Activated T-cell treated with anti-CD3 and anti-CD28 coated beads, Interleukin-2, amount 50 U/mL, for 1 hour (primary cell): ENCODE data around the gene CBR3.
"Not testable (repeated sequence)": the region's sequence is repeated elsewhere in the genome, so short reads cannot be mapped to it uniquely, and the experiment has no call there.

Experiments used
- DNase-seq: peaks from one replicate; pipeline ENCODE4 v3.0.0-alpha.2; 2020

Gene CBR3

DNA sequence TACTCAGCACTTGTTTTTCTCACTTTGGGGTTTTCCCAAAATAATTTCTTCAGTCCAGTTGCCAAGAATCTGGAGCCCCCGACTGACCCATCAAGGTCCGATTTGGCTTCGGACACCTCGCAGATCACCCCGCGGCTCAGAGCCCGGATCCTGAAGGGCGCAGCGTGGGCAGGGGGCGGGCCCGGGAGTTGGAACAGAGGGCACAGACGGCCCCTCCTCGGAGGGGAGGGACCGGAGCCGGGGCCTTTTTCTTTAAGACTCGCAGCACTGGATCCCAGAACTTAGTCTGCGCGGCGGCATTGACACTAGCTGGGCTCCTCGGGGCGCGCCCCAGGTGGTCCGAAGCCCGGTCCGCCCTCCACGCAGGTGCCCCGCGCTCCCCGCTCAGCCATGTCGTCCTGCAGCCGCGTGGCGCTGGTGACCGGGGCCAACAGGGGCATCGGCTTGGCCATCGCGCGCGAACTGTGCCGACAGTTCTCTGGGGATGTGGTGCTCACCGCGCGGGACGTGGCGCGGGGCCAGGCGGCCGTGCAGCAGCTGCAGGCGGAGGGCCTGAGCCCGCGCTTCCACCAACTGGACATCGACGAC is at the start of gene CBR3:
TSS of gene CBR3 (plus strand) at position 277 of the 588 bp plus-strand sequence. CDS start at position 391, 114 bp downstream.
- DNase-seq = peak; percentile 58

DNA sequence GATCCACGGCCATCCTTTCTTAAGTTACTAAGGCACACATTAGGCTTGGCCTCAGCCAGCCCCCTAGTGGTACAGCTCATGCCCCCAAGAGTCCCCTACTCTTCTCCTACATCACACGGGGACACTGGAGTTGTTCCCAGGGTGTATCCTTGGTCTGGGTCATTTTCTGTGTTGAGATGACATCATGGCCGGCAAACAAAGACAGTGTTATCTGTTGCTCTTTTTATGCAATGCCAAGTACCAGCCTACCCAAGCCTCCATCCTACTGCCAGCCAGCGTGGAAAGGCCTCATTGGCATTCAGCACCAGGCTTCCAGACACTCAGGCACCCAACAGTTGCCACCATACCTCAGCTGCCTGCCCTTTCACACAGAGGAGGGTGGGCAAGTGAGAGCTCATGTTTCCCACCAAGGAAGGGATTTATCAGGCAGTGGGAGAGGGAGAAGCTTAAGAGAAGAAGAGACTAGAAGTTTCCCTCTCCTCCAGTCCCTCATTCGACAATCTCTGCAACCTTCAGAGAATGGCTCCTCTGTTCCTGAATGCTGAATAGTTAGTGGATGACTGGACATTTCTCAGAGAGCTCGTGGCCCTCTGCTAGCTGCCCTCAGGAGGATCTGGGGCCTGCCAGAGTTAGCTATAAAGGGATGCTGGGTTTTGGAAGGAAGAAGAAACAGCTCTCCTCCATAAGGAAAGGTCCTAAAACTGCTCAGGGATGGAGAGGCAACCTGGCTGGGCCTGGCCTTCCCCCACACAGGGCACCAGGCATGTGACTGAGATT is 47.3 kb upstream of the CBR3 start:
- no peak for DNase-seq

DNA sequence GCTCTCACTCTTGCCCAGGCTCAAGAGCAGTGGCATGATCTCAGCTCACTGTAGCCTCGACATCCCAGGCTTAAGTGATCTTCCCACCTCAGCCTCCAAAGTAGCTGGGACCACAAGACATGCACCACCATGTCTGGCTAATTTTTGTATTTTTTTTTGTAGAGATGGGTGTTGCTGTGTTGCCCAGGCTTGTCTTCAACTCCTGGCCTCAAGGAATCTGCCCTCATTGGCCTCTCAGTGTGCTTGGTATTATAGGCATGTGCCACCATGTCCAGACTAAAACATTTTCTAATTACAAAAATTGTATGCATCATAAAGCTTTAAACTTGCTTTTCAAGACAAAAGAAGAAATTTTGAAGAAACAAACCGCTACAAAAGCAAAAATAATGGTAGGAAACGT is 44.9 kb upstream of the CBR3 start:
- no peak for DNase-seq

DNA sequence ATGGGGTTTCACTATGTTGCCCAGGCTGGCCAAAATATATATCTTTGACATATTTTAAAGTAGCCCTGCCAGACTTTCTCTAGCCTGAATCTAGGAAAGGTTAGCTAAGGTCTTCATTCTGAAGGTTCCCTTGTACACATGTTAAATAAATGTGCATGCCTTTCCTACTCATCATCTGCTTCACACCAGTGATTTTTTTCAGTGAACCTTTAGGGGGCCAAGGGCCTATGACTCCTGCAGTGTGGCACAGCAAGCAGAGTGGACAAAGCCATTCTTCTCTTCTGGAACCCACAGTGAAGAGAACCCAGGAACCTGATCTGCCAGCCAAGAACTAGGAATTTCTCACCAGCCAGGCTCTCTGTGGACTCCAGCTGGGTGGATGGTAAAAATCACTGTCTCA is 42.2 kb upstream of the CBR3 start:
- no peak for DNase-seq

DNA sequence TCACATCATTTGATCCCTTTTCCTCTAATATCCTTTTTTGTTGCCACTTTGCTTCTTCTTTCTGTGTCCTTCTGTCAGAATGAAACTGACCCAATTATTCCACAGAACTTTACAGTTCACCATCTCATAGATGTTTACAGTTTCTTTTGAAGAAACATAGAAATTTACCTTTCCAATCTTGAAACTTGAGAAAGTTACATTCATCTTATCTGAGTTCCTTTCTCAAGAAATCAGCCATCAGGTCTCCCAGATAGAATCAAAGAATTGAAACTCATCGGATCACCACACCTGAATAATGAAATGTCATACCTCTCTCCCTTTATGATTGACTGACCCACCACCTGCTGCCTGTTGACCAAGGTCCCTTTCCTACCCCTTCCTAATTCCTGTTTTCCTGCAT is 41.4 kb upstream of the CBR3 start:
- DNase-seq = no peak

DNA sequence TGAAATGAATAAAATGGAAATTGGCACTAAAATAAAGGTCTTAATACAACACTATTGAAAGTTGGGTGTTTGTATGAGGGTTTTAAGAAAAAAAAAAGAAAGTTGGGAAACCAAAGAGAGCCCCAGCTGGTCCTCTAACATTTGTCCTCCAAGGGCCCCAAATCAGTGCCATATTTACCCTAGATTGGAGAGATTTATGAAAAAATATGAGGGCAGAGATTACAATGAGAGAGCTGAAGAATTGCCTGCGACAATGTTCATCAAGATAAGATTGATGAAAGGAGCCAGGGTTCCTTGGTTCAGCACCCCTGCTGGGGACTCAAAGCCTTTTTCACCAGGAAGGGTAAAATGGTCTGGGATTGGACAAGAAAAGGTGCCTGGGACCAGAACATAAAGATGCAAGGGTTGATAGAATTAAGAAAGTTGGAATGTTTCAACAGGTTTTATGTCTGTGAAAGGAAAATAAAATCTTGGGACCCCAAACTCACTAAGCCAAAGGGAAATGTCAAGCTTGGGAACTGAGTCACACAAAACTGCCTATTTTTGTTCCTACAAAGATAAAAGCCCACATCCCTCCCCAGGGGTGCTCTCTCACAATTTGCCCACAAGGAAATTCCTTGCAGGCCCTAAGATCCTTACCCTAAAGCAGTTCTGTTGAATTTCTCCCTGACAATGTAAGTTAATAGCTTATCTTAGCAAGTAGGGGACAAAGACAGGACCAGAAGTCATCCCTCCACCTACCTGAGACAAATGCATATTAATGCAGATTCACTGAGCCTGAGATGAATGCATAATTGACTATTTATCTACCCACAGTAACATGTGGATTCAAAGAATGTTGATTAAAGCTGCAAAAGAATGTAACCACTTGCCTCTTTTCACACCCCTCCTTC is 38.2 kb upstream of the CBR3 start:
- DNase-seq = no peak

DNA sequence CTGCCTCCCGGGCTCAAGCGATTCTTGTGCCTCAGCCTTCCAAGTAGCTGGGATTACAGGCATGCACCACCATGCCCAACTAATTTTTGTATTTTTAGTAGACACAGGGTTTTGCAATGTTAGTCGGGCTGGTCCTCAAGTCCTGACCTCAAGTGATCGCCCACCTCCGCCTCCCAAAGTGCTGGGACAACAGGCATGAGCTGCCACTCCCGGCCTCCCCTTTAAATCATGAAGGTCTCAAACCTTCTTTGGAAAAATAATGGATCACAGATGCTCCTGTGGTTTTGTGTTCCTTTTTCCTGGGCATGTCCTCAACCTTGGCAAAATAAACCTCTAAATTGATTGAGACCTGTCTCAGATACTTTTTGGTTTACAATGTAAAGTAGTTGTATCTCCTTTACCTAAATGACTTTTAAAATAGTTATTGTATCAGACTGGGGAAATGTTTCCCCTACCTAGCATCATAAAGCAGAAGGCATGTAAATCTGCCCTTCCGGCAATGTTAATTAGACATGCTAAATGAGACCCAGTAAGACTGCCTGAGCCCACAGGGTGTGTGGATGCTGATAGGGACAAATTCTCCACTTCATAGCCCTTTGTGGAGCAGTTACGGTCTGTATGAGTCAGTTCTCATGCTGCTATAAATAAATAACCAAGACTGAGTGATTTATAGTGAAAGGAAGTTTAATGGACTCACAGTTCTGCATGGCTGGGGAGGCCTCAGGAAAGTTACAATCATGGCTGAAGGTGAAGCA is 37.3 kb upstream of the CBR3 start:
- DNase-seq = no peak

DNA sequence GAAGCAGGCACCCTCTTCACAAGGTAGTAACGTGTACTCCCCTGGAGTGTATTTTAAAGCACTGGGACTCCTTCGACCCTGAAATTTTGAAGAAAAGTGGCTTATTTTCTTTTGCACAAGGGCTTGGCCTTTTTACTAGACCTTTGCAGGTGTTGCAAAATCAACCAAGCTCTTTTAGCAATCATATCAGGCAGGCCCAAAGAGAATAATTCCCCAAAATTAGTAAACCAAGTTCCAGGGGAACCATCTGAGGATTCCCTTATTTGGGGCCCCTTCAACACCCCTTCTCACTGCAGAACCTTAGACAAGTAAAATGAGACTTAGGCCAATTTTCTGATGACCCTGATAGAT is 36.7 kb upstream of the CBR3 start:
- DNase-seq = no peak

DNA sequence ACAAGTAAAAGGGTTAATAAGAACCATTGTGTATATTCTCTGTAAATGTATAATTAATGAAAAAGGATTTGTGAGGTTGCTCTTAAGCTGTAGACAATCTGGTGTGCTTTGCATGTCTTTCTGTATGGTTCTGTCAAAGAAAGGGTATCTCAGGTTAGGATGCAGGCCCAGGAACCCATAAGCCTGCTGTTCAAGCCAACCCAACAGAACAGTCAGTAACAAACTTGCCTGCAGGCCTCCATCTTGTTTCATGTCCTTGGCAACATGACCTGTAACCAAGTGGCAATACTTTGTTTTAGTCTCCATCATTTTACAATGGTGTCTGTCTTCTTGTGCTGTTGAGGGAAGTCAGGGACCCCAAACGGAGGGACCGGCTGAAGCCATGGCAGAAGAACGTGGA is 35.9 kb upstream of the CBR3 start:
- DNase-seq = no peak

DNA sequence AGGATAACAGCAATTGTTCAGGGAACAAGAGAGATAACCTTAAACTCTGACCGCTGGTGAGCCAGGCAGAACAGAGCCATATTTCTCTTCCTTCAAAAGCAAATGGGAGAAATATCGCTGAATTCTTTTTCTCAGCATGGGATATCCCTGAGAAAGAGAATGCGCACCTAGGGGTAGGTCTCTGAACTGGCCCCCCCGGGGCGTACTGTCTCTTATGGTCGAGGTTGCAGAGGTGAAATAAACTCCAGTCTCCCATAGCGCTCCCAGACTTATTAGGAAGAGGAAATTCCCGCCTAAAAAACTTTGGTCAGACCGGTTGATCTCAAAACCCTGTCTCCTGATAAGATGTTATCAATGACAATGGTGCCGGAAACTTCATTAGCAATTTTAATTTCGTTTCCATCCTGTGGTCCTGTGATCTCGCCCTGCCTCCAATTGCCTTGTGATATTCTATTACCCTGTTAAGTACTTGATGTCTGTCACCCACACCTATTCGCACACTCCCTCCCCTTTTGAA is 35.1 kb upstream of the CBR3 start:
- not testable (repeated sequence) for DNase-seq

DNA sequence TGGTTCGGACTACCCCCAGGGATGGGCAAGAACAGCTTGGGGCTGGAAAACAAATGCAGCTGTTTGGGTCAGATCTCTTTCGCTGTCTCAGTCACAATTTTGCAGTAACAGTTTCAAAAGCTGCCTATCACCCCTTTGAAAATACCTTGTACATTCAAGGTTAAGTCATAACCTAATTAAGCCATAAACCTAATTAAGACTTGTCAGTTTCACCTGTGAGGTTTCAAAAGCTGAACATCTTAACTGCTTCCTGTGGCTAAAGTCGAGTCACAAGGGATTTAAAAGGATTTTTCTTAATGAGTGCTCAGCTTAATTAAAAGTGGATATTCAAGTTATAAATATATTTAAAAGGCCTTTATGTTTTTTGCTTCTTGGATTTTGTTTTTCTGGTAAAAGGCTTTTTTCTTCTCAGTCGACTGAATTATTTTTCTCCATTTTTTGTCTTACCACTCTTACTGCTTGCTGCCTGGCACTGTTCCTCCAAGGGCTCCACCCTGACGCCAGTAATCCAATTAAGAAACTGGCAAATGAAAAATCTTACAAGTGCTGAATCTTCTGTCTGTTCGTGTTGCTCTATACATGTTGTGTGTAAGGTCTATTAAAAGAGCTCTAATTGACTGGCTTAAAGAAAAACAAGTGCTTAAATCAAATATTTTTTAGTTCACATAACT is 33.8 kb upstream of the CBR3 start:
- no peak for DNase-seq

DNA sequence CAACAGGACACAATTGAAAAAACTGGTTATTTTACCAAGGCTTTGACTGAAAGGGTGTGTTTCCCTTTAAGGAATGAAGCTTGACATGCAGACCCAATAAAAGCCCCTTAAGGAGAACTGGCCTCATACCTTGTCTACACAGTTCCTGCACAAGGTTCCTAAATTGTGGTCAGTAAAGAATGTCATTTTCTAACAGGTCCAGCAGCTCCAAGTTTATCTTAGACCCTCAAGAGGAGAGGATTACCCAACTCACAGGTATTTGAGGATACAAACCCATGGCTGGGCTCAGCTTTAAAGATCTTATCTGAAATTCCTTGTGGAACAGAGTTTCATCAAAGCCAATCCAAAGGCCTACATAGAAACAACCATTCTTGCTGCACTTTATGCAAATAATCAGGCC is 31.4 kb upstream of the CBR3 start:
- DNase-seq = no peak

DNA sequence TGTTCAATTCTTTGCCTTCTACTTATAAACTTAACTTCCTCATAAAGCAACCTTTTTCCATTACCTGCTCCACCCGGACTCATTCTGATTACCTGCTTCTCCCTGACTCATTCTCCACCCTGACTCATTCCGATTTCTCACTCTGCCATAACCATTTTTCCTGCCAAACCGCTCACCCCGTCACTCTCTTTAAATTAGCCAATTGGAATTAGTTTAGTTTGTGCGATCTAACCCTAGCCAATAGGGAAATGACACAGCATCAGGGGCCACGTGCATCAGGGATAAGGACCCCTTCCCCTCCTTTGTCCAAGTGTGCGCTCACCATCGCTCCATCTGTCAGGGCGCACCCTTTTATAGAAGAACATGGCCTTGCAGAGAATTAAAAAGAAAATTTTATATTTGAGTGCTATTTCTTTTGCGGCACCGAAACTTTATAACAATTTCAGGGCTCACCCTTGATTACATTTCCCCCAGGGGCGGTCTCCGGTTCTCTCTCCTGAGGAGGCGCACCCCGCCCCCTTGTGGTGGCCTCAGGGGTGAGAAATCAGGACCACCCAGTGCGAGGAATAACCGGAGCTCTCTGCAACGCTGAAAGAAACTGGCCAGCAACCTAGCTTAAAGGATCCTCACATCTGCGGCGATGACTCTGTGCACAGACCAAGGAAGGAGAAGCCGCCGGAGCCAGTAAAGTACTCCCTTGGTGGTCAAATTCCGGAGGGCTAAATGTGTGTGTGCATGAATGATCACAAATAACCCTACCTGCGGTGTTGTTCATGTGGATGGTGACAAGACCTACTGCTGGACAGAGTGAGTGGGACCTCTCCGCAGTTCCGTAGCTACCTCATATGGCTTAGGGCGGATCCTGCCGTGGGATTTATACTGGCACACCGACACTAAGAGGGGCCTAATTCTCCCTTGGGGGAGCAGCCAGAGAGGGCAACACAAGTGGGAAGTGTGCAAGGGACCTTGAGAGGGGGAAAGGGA is 30.3 kb upstream of the CBR3 start:
- DNase-seq = peak; percentile 65

DNA sequence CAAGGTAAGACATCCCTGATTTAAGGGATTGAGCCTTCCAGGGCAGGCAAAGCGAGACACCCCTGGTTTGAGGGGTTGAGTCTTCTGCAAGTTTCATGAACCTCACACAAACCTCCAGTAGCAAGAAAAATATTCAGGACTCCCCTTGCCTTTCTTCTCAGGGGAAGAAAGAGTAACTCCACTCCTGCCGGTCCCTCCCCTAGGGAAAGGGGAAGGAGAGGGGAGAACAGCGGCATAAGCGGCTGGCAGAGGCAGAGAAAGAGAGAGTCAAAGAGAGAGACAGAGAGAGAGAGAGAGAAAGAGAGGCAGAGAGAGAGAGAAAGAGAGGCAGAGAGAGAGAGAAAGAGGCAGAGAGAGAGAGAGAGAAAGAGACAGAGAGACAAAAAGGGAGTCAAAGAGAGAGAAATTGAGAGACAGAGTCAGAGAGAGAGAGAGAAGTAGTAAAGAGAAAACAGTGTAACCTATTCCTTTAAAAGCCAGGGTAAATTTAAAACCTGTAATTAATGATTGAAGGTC is 29.5 kb upstream of the CBR3 start:
- no peak for DNase-seq

DNA sequence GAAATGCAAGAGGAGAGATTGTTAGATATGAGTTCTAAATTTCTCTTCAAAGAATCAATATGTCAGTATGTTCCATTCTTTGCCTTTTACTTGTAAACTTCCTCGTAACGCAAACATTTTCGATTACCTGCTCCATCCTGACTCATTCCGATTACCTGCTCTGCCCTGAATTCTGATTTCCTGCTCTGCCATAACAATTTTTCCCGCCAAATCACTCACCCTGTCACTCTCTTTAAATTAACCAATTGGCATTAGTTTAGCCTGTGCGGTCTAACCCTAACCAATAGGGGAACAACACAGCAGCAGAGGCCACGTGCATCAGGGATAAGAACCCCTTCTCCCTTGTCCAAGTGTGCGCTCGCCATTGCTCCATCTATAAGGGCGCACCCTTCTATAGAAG is 25.0 kb upstream of the CBR3 start:
- DNase-seq = no peak

DNA sequence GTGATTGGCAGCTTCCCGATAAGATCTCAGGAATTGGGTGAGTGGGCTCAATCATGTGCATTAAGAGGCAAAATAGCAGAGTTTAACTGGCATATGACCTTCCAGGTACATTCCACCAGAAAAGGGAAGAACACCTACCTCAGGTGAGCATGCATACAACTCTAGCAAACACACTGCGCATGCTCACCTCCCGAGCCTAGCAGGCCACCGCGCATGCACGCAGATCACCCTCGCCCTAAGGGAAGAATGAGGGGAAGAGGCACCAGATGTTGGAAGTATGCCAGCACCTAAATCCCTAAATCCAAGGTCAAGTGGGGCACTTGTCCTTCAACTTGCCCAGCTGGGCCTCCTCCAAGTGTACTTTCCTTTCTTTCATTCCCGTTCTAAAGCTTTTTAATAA is 23.6 kb upstream of the CBR3 start:
- no peak for DNase-seq

DNA sequence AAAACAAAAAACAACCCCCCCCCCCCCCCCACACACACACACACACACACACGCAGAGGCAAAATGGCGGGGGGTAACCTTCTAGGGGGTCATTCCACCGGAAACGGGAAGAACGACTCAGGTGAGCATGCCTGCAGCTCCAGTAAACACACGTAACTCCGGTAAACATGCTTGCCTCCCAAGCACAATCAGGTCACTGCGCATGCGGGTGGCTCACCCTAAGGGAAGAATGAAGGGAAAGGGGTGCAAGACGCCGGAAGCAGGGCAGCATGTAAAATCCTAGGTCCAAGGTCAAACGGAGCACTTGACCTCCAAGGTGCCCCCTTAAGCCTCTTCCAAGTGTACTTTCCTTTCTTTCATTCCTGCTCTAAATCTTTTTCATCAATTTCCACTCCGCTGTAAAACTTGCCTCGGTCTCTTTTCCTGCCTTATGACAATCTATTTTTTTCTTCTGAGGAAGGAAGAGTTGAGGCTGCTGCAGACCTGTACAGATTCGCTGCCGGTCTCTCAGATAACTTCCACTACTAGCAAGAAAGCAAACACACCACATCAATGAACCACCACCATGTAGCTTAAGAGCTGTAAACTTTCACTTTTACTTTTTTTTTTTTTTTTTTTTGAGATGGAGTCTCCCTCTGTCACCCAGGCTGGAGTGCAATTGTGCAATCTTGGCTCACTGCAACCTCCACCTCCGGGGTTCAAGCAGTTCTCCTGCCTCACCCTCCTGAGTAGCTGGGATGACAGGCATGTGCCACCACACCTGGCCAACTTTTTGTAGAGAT is 21.0 kb upstream of the CBR3 start:
- peak; percentile 27 for DNase-seq

DNA sequence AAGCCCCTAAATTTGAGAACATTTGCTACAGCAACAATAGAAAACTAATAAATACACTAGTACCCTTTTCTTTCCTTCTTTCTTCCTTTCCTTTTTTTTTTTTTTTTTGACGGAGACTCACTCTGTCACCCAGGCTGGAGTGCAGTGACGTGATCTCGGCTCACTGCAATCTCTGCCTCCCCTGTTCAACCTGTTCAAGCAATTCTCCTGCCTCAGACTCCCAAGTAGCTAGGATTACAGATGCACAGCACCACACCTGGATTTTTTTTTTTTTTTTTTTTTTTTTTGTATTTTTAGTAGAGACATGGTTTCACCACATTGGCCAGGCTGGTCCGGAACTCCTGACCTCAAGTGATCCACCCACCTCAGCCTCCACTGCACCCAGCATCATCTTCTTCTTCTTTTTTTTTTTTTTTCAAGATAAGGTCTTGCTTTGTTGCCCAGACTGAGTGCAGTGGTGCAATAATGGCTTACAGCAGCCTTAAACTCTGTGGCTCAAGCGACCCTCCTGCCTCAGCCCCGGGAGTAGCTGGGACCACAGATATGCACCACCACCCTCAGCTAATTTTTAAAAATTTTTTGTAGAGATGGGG is 19.6 kb upstream of the CBR3 start:
- DNase-seq = no peak

DNA sequence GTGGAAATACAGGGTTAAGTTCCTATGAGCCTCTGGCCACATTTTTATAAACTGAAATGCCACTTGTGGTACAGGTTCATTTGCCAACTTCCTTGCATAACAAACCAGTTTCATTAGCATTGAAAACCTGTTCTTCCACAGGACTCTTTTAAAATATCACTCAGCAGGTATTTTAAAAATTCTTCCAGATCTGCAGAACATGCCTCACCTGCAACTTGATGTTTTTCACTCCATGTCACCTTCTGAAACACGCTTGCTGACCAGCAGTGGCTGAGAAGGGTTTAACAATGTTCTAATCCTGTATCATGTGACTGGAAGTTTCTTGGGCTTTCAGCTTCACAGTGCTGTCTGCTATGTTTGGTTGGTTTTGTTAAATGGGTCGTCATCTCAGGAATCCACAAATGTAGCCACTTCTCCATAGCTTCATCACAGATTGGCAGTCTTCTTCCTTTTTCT is 17.6 kb upstream of the CBR3 start:
- DNase-seq = no peak
